NK-92 treated with Interleukin-12 subunit alpha and Interleukin-12 subunit beta, amount 100 ng/mL, for 24 hours (cell line): ENCODE measurements around the gene SLC25A13.
"Not testable (repeated sequence)": the region's sequence is repeated elsewhere in the genome, so short reads cannot be mapped to it uniquely, and the experiment has no call there.

Experiments used
- DNase-seq: peaks from one replicate; lab custom pipeline; 2025; lab: John Stamatoyannopoulos, UW

SLC25A13 gene, protein sequence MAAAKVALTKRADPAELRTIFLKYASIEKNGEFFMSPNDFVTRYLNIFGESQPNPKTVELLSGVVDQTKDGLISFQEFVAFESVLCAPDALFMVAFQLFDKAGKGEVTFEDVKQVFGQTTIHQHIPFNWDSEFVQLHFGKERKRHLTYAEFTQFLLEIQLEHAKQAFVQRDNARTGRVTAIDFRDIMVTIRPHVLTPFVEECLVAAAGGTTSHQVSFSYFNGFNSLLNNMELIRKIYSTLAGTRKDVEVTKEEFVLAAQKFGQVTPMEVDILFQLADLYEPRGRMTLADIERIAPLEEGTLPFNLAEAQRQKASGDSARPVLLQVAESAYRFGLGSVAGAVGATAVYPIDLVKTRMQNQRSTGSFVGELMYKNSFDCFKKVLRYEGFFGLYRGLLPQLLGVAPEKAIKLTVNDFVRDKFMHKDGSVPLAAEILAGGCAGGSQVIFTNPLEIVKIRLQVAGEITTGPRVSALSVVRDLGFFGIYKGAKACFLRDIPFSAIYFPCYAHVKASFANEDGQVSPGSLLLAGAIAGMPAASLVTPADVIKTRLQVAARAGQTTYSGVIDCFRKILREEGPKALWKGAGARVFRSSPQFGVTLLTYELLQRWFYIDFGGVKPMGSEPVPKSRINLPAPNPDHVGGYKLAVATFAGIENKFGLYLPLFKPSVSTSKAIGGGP

DNA sequence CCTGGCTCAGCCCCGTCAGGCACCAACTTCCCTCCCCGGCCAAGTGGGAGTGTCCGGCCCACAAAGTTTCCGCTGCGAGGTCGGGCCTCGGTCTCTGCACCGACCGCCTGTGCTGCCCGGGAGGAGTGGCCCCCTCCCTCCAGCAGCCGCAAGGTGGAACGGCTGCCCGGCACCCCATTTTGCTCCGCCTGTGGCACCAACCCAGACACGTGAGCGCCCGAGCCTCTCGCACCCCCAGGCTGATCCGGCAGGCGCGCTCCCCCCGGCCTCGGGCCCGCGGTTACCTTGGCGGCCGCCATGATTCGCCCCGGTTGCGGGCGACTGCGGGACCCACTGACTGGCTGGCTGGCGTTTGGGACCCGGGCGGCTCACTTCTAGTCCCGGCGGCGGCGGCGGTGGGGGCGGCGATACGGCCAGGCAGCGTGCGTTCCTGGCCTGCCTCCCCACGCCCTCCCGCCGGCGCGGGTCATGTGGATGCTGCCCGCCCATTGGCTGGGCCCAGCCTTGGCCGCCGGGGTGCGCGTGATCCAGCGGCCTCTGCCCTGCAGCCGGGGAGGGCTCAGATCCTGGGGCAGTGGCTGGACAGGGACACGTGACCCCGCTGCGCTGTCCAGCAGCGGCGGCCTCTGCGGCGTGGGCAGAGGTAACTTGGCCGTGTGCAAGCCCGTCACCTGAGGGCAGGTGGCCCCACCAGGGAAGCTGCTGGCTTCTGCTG lies at the start of gene SLC25A13:
TSS of gene SLC25A13 (minus strand) at position 441 of the 715 bp plus-strand sequence. CDS start at position 299, 142 bp downstream.
- peak; percentile 82 for DNase-seq

DNA sequence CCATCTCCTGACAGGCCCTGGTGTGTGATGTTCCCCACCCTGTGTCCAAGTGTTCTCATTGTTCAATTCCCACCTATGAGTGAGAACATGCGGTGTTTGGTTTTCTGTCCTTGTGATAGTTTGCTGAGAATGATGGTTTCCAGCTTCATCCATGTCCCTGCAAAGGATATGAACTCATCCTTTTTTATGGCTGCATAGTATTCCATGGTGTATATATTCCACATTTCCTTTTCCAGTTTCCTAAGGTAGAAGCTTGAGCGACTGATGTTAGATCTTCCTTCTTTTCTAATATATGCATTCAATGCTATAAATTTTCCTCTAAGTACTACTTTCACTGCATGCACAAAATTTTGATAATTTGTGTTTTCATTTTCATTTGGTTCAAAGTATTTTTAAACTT lies 44.0 kb upstream of the SLC25A13 start:
- DNase-seq = not testable (repeated sequence)

DNA sequence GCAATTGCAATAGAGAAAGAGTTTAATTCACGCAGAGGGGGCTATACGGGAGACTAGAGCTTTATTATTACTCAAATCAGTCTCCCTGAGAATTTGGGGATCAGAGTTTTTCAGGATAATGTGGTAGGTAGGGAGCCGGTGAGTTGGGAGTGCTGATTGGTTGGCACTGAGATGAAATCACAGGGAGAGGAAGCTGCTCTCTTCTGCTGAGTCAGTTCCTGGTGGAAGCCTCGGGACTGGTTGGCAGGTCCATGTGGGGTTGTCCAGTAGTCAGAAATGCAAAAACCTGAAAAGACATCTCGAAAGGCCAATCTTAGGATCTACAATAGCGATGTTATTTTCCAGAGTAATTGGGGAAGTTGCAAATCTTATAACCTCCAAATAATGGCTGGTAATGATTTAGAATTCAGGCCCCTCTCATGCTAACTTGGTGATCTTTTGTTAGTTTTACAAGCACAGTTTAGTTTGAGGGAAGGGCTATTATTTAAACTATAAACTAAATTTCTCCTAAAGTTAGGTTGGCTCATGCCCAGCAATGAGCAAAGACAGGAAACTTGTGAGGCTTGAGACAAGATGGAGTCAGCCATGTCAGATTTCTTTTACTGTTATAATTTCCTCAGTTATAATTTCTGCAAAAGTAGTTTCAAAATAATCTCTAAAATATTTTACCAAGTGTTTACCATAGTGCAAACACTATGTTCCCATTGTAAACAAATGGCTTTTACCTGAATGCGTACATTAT lies 39.4 kb upstream of the SLC25A13 start:
- no peak for DNase-seq

DNA sequence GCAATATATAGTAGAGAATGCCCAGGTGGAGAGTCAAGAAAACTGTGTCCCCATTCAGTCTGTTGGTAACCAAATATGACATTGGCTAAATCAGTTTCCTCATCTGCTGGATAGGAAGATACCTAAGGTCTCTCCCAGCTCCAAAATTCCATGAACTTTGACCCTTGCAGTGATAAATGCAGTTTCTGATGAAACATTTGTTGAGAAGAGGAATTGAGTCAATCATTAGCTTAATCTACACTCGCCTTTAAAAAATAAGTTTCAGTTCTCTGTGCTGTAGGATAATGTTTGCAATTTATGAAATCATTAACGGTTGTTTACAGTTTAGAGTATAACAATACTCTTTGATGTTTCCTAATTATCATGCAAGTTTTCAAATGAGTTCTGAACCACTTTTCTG lies 38.0 kb upstream of the SLC25A13 start:
- no peak for DNase-seq

DNA sequence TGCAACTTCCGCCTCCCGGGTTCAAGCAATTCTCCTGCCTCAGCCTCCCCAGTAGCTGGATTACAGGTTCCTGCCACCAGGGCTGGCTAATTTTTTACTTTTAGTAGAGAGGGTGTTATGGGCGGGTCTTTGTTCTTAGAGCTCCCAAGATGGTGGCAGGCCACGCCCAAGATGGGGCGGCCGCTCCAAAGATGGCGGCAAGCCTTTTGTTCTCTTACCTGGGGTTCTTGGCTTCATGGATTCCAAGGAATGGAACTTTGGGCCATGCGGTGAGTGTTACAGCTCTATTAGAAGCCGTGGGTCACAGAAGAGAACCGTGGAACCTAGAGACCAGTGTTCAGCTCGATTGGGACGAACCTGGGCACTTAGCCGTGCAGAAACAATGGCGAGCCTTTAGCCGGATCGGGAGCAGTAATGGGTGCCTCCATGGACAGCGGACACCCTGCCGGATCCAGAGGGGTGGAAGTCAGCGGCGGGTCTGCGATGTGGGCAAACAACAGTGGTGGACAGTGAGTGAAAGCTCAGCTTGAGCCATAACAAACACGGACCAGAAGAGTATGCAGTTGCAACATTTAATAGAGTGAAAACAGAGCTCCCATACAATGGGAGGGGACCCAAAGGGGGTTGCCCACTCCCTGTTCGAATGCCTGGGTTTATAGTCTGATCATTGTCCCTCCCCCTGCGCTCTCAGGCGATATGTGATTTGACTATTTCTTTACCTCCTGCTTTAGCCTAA lies 36.5 kb upstream of the SLC25A13 start:
- DNase-seq = not testable (repeated sequence)

DNA sequence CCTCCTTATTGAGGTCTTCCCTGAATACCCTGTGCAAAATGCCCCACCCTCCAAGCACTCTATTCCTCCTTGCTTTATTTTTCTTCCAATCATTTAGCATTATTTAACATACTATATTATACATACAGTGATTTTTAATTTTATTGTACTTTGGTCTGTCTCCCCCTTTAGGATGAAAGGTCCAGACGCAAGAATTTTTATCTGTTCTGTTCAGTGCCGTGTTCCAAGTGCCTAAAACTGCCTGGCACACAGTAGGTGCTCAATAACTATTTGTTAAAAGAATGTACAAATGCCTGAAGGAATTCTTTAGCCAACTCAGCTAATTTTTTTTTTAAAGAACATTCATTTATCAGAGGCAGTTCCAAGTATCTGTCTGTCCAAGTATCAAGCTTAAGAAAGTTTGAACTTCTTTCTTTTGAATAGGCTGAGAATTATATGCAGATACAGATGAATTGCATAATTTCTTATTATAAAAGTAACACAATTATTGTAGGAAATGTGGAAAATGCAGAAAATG lies 34.1 kb upstream of the SLC25A13 start:
- DNase-seq = no peak

DNA sequence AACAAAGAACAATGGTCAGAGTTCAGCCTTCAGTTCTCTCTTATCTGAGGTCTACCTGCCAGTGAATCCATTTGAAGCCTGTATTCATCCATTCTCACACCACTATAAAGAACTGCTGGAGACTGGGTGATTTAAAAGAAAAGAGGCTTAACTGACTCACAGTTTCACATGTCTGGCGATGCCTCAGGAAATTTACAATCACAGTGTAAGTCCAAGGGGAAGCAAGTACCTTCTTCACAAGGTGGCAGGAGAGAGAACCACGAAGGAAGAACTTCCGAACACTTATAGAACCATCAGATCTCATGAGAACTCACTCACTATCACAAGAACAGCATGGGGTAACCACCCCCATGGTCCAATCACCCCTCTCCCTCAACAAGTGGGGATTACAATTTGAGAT lies 33.0 kb upstream of the SLC25A13 start:
- no peak for DNase-seq

DNA sequence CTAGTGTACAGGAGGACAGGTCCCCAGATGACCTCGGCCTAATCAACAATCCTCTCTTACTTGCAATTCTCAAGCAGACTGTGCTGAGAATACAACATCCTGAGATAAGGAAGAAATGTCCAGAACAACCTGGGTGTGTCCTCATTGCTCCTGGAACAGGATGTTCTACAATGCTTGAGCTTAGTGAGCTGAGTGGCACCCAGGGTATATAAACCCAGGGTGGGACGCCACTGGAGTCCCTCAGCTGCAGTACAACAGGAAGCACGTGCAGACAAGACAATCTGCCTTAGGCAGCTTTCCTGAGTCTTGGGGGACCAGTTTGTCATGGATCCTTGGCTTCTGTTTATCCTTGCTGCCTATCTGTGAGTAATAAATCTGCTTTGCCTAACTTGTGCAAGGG lies 27.7 kb upstream of the SLC25A13 start:
- DNase-seq = no peak

DNA sequence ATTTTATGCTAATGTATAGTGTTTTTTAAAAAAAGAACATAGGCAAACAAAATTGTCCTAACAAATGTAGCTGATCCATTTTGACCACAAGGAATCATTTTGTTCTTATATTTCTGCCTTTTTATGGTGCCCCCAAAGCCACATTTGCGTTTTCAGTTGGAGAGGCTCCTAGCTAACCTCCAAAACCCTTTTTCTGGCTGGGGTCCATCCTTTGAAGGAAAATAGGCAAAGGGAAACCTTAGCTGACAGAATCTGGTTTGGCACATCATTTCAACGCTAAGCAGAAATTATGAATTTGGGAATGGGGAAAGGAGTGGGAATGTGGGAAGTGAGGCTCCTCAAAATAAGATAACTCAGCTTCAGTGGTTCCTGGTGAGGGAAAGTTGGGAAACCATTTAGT lies 25.6 kb upstream of the SLC25A13 start:
- no peak for DNase-seq

DNA sequence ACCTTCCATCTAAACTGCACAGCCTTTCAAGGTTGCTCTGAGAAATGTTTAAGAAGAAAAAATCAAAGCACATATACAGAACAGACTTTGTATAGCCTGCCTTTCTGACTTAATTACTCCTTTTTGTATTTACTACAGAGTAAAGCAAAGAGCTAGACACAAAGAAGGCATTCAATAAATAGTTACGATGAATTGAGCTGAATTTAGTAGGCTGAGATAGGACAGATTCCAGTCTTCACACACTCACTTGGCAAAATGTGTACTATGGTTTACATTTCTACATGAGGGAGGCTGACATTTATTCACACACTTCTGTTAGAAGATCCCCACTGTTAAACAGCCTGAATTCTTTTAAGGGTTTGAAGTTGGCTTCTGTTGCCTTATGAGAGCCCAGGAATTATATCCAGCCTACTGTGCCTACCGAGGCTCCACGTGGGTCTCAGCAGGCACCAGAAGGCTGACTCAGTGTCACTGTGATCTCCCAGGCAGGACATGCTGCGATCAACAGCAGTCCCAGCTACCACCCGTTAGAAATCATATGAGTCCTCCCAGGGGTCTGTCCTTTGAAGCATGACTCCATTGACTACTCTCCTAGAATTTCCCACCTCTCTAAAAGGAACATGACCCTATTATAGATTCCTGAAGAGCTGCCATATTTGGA lies 24.5 kb upstream of the SLC25A13 start:
- no peak for DNase-seq

DNA sequence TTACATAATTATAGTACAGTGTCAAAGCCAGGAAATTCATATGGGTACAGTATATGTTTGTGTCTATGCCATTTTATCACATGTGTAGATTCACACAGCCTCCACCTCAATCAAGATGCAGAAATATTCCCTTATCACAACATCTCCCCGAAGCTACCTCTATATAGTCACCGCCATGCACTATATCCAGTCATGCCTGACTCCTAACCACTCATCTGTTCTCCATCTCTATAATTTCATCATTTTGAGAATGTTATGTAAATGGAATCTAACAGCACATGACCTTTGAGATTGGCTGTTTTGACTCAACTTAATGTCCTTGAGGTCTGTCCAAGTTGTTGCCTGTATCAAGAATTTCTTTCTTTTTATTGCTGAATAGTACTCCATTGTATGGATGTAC lies 22.3 kb upstream of the SLC25A13 start:
- DNase-seq = no peak

DNA sequence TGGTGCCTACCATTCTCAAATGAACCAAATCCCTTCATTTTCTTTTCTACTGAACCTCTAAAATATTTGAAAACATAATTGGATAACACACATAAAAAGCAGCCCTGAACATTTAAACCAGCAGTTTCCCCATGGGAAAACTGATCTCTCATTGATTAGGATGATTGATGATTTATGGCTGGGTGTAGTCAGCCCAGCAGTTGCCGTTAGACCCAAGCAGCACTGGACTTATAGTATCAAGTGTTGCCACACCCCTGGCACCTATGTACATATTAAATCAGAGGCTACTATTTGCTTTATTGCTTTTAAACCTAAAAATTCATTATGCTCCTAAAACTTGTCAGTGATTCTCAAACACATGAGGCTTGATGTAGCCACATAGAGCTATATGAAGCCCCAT lies 20.2 kb upstream of the SLC25A13 start:
- no peak for DNase-seq

DNA sequence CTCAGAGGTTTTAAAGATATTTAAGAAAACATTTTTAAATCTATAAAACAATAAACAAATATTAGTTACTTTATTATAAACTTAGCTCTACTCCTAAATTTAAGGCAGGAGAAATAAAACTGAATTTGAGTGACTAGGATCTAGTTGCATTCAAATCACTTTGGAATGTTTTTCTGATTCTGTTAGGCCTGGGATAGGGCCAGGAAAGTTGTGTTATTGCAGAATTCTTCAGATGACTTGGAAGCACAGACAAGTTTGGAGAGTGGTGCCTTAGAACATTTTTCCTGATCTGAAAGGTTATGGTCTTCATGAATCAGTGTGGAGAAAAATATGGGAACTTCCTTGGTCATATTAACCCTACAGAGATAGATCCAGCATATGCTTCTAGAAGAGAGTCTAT lies 15.6 kb upstream of the SLC25A13 start:
- no peak for DNase-seq

DNA sequence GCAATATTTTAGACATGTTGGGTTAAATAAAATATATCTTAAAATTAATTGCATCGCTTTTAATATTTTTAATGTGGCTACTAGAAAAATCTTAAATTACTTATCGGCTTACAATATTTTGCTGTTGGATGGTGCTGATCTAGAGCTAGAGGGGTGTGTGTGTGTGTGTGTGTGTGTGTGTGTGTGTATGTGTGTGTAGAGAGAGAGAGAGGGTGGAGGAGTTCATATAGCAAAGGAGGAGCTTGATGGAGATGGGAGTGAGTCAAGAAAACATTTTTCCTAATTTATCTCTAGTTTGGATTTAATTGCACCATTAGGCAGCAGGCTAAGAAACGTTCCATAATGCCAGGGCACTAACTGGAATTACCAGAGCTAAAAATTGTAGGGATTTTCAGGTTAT lies 10.4 kb upstream of the SLC25A13 start:
- DNase-seq = no peak

DNA sequence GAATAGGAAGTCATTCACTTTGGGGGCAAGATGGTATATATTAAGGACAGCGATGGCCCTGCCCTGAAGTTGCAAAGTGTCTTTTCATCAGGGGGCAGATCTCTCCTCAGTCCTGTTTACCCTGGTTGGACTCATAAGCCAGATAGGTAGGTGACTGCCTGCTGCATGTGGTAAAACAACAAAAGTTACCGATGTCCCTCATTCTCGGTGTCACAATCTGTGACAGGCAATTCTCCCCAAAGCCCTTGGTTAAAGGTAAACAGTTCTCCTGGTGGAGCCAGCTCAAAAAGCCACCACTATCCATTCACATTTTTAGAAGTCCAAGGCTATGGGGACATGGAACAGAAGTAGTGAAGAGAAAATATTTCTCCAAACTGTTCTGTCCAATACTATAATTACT lies 9.9 kb upstream of the SLC25A13 start:
- no peak for DNase-seq

DNA sequence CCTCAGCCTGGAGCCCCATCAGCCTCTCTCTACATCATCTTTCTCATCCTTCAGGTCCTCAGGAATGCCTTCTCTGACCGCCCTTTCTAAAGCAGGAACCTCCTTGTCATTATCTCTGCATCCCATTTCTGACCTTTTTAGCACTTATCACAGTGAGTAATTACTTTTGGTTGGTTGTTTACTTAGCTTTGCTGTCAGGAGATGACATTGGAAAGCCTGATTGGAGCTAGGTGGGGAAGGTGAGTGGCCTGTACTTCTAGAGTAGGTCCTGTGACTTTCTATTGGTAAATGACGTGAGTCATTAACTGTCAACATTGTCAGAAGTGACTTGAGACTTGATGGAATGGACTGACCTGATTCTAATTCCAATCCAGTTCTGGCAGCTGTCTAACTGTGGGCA lies 9.3 kb upstream of the SLC25A13 start:
- no peak for DNase-seq

DNA sequence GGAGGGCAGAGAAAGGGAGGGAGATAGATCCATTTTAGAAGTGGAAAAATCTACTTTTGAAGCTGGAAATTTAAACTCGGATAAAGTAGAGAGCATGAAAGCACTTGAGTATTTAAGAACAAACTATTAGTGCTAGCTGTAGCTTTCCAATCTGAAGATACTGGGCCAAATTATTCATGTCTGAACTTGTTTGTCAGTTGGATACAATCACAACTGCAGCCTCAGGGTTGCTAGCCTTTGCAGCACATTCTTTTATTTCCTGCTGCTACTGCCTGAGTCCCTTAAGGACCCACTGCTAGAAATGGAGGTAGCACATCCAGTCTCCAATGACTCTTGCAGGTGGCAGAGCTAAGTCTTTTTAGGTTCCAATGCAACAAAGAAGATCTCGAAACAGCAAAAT lies 8.3 kb upstream of the SLC25A13 start:
- no peak for DNase-seq

DNA sequence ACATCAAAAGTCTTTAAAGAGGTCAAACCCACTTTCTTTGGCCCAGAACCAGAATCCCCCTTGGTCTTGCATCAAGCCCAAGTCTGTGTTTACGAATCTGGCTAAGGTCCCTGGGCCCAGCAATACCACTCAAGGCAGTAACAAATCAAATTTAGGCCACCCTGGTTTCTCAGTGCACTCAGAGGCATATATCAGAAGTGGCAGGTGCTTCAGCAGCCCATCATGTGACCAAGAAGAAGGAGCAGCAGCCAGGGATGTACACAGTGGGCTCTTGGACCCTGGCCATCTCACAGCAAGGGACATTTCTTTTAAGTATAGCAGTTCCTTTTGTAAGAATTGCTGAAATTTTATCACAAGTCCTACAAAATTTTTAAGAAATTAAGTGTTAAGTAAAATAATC lies 7.3 kb upstream of the SLC25A13 start:
- DNase-seq = no peak

DNA sequence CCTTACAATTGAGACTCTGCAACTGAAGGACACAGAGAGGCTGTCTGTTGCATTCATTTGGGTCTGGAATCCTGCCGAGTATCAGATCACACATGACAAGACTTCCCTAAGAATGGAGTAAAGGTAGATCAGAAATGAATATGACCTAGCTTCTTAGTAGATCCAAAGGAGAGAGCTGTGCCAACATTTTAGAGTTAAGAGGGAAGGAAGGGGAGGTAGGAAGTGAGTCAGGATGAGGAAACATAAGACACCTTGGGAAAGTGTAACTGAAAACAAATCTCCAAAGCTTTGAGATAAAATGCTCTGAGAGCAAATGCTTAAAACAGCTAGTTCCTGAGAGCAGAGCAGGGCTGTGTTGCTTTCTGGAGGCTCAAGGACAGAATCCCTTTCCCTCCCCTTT lies 6.1 kb upstream of the SLC25A13 start:
- no peak for DNase-seq

DNA sequence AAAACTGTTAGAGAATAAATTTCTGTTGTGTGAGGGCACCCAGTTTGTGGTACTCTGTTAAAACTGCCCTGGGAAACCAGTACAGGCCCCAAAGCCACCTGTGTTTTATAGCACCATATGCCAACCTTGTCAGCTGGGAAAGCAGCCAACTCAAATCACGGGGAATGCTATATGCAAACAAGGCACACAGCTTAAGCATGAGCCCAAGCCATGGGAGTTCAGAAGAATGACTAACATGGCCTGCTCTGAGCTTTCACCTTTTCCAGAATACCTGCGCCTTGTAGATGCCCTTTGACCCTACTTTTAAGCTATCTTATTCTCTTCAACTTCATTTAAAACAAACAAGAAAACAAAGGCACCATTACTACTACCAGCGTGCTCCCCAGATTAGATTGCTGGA lies 5.5 kb upstream of the SLC25A13 start:
- no peak for DNase-seq

DNA sequence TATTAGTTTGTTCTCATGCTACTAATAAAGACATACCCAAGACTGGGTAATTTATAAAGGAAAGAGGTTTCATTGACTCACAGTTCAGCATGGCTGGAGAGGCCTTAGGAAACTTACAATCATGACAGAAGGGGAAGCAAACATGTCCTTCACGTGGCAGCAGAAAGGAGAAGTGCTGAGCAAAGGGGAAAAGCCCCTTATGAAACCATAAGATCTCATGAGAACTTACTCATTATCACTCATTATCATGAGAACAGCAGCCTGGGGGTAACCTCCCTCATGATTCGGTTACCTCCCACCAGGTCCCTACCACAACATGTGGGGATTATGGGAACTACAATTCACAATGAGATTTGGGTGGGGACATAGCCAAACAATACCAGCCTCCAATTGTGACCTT lies 4.9 kb upstream of the SLC25A13 start:
- DNase-seq = not testable (repeated sequence)
